Subcutaneous abdominal adipose tissue (tissue), 5 donors: ENCODE measurements around the gene GIMAP1.
"Not testable (repeated sequence)": the region's sequence is repeated elsewhere in the genome, so short reads cannot be mapped to it uniquely, and the experiment has no call there.

Experiments
- H3K27ac ChIP-seq: one replicate; pipeline ENCODE4 v1.7.0; 2013; ENCODE audit warnings: low read depth, mild to moderate bottlenecking, inconsistent platforms, low read length, moderate library complexity
- H3K27me3 ChIP-seq, 5 donors: one replicate each; pipeline ENCODE4 v1.7.0; 2013; ENCODE audit warnings: low read length in 5 of 5, inconsistent platforms in 1 of 5; ENCODE audit not compliant: control insufficient read depth in 5 of 5, insufficient read depth in 4 of 5
- H3K36me3 ChIP-seq, 5 donors: one replicate each; pipeline ENCODE4 v1.7.0; 2013; ENCODE audit warnings: low read length in 5 of 5; ENCODE audit not compliant: control insufficient read depth in 5 of 5, insufficient read depth in 5 of 5
- H3K4me1 ChIP-seq, 5 donors: one replicate each; pipeline ENCODE4 v1.7.0; 2013; ENCODE audit warnings: low read length in 5 of 5, mild to moderate bottlenecking in 3 of 5, moderate library complexity in 1 of 5; ENCODE audit not compliant: control insufficient read depth in 5 of 5, insufficient read depth in 5 of 5
- H3K4me3 ChIP-seq, 5 donors: one replicate each; pipeline ENCODE4 v1.7.0; 2013; ENCODE audit warnings: low read length in 5 of 5, low read depth in 1 of 5
- H3K9ac ChIP-seq, 5 donors: one replicate each; pipeline ENCODE4 v1.7.0; 2013; ENCODE audit warnings: low read length in 5 of 5, mild to moderate bottlenecking in 4 of 5, moderate library complexity in 3 of 5
- H3K9me3 ChIP-seq, 5 donors: one replicate each; pipeline ENCODE4 v1.7.0; 2013; ENCODE audit warnings: low read length in 5 of 5; ENCODE audit not compliant: control insufficient read depth in 5 of 5
- donor health status: healthy.
- donor health status: healthy.
- donor health status: healthy.
- donor health status: healthy.
- donor health status: healthy.

Gene GIMAP1

GRCh38 chr7:150716368-150716767 is at the start of gene GIMAP1:
GIMAP1 (plus strand) TSS chr7:150716613; CDS start chr7:150719048, 2,435 bp downstream.
- H3K9ac ChIP-seq: peak within 1 kb of the TSS; percentile 2 to 98 (median 75)

DNA sequence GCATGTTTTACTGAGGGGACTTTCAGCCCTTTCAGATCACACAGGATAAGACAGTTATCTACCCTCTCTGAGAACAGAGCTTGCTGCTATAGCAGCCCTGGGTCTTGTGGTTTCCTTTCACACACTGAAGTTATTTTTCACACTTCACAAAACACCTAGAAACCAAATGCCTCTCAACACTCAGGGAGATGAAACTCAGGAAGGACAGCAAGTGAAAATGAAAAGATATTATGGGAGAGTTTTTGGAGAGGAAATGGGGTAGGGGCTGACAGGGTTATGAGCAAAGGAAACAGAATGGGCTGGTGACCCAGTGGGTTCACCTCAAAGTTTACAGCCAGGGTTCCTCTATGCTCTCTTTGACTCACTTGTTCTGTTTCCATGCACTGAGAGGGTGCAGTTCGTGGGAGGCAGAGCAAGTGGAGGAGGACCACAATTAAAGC is 47.9 kb upstream of the GIMAP1 start:
- Histone ChIP-seq H3K4me3 (no peak overlapping the region), H3K27ac (no peak overlapping the region), H3K4me1 (peaks cover 0 to 7% (median 0%) of the 10 kb centered on the region in 5 donors), H3K9me3 (peaks cover 0 to 3% (median 0%) of the 10 kb centered on the region in 5 donors), H3K27me3 (no peaks in the 10 kb centered on the region), H3K36me3 (no peaks in the 10 kb centered on the region), H3K9ac (no peak overlapping the region)

More at GRCh38 chr7:150716368-150716767, at the start of gene GIMAP1:
- no peaks in the 10 kb centered on the region for H3K27me3 ChIP-seq
- peaks cover 0 to 48% (median 5%) of the 10 kb centered on the region in 5 donors for H3K4me1 ChIP-seq
- H3K4me3 ChIP-seq: peak within 1 kb of the TSS; percentile 49 to 90 (median 76)
- H3K27ac ChIP-seq: peak within 1 kb of the TSS; percentile 78
- H3K9me3 ChIP-seq: peaks cover 0 to 11% (median 4%) of the 10 kb centered on the region in 5 donors
- H3K36me3 ChIP-seq: peaks cover 0 to 19% (median 13%) of the 10 kb centered on the region in 5 donors

- H3K4me3 ChIP-seq: no peak overlapping the region
- peaks cover 0 to 3% (median 0%) of the 10 kb centered on the region in 5 donors for H3K9me3 ChIP-seq
- no peaks in the 10 kb centered on the region for H3K27me3 ChIP-seq
- H3K36me3 ChIP-seq: no peaks in the 10 kb centered on the region
- no peak overlapping the region for H3K9ac ChIP-seq
- H3K27ac ChIP-seq: no peak overlapping the region
- peaks cover 0 to 7% (median 0%) of the 10 kb centered on the region in 5 donors for H3K4me1 ChIP-seq
Observed at GRCh38 chr7:150668977-150669376, 47.4 kb upstream of the GIMAP1 start.

GRCh38 chr7:150671798-150672585 is 44.4 kb upstream of the GIMAP1 start:
- H3K9me3 ChIP-seq, H3K27ac ChIP-seq, H3K4me3 ChIP-seq, H3K4me1 ChIP-seq, H3K27me3 ChIP-seq, H3K36me3 ChIP-seq, H3K9ac ChIP-seq: not testable (repeated sequence)

DNA sequence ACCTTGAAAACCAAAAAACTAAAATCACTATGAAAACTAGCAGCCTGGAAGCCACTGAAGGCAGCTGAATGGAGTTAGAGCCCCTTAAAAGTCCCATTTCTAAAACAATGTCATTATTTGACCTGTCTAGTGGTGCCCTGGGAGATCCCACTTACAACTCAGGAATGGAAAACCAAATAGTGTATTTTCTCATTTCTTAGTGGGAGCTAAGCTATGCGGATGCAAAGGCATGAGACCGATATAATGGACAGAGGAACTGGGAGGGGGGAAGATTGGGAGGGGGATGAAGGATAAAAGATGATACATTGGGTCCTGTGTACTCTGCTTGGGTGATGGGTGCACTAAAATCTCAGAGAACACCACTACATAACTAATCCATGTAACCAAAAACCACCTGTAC is 40.7 kb upstream of the GIMAP1 start:
- Histone ChIP-seq H3K9ac (no peak overlapping the region), H3K9me3 (no peaks in the 10 kb centered on the region), H3K4me3 (no peak overlapping the region), H3K36me3 (no peaks in the 10 kb centered on the region), H3K27me3 (no peaks in the 10 kb centered on the region), H3K4me1 (peaks cover 0 to 7% (median 4%) of the 10 kb centered on the region in 5 donors), H3K27ac (peak overlapping the region; percentile 50)

- H3K27me3 ChIP-seq, H3K4me3 ChIP-seq, H3K4me1 ChIP-seq, H3K36me3 ChIP-seq, H3K9ac ChIP-seq, H3K9me3 ChIP-seq: not testable (repeated sequence)
- H3K27ac ChIP-seq: peak overlapping the region; percentile 22
Observed at GRCh38 chr7:150676276-150676675, 40.1 kb upstream of the GIMAP1 start.

- not testable (repeated sequence) for H3K9ac ChIP-seq, H3K9me3 ChIP-seq, H3K4me3 ChIP-seq, H3K36me3 ChIP-seq, H3K27me3 ChIP-seq, H3K4me1 ChIP-seq
- peak overlapping the region; percentile 22 for H3K27ac ChIP-seq
Observed at GRCh38 chr7:150676854-150677253, 39.6 kb upstream of the GIMAP1 start.

DNA sequence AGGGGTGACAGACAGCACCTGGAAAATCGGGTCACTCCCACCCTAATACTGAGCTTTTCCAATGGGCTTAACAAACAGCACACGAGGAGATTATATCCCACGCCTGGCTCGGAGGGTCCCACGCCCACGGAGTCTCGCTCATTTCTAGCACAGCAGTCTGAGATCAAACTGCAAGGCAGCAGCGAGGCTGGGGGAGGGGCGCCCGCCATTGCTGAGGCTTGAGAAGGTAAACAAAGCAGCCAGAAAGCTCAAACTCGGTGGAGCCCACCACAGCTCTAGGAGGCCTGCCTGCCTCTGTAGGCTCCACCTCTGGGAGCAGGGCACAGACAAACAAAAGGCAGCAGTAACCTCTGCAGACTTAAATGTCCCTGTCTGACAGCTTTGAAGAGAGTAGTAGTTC is 37.8 kb upstream of the GIMAP1 start:
- H3K4me3 ChIP-seq, H3K36me3 ChIP-seq, H3K27me3 ChIP-seq, H3K27ac ChIP-seq, H3K9ac ChIP-seq, H3K9me3 ChIP-seq, H3K4me1 ChIP-seq: not testable (repeated sequence)

GRCh38 chr7:150680364-150680763 is 36.0 kb upstream of the GIMAP1 start:
- H3K4me1 ChIP-seq: peaks cover 0 to 19% (median 8%) of the 10 kb centered on the region in 5 donors
- H3K27ac ChIP-seq, H3K9ac ChIP-seq: not testable (repeated sequence)

GRCh38 chr7:150685219-150686029 is 31.0 kb upstream of the GIMAP1 start, which contains the start of gene GIMAP2:
GIMAP2 (plus strand) TSS chr7:150685706; CDS start chr7:150687060, 1,354 bp downstream.
- Histone ChIP-seq H3K9me3 (no peaks in the 10 kb centered on the region), H3K27ac (peak within 1 kb of the TSS; percentile 78), H3K4me3 (peak within 1 kb of the TSS; percentile 59 to 76 (median 68)), H3K36me3 (peaks cover 0 to 9% (median 6%) of the 10 kb centered on the region in 5 donors), H3K4me1 (peaks cover 0 to 36% (median 10%) of the 10 kb centered on the region in 5 donors), H3K27me3 (no peaks in the 10 kb centered on the region), H3K9ac (peak within 1 kb of the TSS; percentile 57 to 94 (median 76))

More at GRCh38 chr7:150680364-150680763, 36.0 kb upstream of the GIMAP1 start:
- not testable (repeated sequence) for H3K36me3 ChIP-seq, H3K9me3 ChIP-seq, H3K4me3 ChIP-seq, H3K27me3 ChIP-seq
